Cardiac septum (tissue), 1 donor: ENCODE results near the gene SIRPA. TPM values are rescaled to one million over a fixed set of nuclear protein-coding genes. Genes with fewer than 3 reads are reported as not detected.

Experiments
- DNase-seq: peaks from one replicate; pipeline ENCODE4 v3.0.0-alpha.2; 2020; ENCODE audit warnings: low spot score
- intact Hi-C: fragments of 100-400 bp; cut with DNase I; formaldehyde crosslinking; loops from one replicate; pipeline ENCODE4 v1.14.0; 2022
- total RNA-seq: library from RNA; stranded (reverse); fragmentation: NEBNext Ultra II Directional; extraction: Animal tissue kit (Norgen Biotek cat#: 25700); gene quantifications from one replicate; pipeline ENCODE4 v1.2.1, GENCODE V29; 2021
- donor health status: DM: no; HTN: no; CAD: no.

SIRPA gene
- total RNA-seq, 1 donor from 2014 or later, result 45.8 TPM

DNA sequence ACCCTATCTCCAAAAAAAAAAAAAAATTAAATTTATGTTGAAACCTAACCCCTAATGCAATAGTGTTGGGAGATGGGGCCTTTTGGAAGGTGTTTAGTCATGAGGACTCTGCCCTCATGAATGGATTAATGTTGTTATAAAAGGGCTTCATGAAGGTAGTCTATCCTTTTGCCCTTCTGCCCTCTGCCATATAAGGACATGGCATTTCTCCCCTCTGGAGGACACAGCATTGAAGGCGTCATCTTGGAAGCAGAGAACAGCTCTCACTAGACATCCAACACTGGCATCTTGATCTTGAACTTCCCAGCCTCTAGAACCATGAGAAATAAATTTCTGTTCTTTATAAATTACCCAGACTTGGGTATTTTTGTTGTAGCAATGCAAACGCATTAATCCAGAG is 63.2 kb downstream of the SIRPA start:
- DNase-seq, result no peak
- intact Hi-C loops, result no loop called here

DNA sequence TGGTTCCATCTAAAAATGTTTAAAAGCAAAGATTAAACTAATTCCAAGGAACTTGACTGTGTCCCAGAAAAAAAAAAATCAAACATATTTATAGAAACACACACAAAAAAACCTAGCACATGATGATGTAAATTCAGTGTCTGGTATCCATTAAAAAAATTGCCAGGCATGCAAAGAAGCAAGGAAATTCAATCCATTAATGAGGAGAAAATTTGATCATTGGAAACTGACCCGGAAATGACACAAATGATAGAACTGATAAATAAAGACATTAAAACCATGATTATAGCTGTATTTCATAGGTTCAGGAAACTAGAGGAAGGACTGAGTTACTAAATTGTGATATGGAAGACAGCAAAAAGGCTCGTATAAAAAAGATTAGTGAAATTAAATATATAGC is 63.9 kb downstream of the SIRPA start:
- intact Hi-C loops, result no loop called here
- DNase-seq, result no peak

DNA sequence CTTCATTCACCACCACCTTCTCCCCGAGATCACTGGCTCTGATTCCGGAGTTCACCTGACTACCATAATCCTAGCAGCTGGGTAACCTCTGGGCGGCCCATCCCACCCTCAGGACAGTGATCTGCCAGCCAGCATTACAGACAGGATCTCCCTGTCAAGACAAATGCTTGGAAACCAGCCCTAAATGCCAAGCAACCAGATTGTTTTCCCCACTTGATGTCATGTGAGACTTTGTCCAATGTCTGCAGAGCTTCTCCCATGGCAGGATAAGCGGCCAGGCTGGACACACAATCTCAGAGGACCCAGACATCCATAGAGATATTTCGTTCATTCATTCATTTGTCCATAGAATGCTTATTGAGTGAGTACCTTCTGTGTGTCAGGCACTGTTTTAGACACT is 66.2 kb downstream of the SIRPA start:
- intact Hi-C loops, result loop anchor here (5.0 kb wide), 1 partner anchor 491 kb away; no protein-coding TSS in a partner anchor
- DNase-seq, result no peak

DNA sequence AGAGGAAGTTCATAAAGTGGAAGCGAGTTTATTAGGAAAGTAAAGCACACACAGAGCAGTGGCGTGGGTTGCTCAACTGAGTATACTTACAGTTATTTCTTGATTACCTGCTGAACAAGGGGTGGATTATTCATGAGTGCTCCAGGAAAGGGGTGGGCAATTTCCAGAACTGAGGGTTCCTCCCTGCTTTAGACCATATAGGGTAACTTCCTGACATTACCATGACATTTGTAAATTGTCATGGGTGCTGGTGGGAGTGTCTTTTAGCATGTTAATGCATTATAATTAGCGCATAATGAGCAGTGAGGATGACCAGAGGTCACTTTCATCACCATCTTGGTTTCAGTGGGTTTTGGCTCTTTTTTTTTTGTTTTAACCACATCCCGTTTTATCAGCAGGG is 68.9 kb downstream of the SIRPA start:
- intact Hi-C loops, result loop anchor here (2.0 to 5.0 kb wide), 2 partner anchors 209 to 488 kb away; no protein-coding TSS in a partner anchor
- no peak for DNase-seq

DNA sequence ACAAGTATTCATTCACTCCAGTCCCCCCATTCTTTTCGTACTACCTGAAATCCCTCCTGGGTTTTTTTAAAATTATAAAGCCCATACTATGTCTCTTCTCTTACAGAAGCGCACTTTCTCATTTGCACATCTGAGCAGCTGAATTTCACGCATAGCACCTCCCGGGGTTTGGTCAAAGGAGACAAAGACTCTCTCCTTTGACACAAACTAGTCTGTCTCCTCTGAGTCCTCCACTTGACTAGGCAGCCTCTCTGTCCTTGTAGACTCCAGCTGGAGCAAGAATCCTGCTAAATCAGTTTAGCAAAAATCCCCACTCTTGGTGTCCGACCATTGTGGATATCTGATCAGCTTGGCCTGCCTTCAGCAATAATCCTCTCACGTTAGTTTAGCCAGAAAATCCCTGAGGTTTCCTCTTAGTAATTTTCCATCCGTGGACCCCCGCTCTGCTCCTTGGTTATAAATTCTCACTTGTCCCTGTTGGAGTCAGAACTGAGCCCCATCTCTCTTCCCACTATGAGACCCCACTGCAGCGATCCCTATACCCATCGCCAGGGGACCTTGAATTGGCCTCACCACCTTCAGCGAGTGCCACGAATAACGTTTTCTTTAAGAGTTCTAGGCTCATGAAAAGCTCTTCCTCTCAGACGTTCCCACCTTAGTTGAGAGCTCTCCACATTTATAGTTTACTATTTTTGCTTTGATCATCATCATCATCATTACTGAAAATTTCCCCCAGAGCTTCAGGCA is 69.6 kb downstream of the SIRPA start:
- no peak for DNase-seq
- intact Hi-C loops, result loop anchor here (2.0 to 5.0 kb wide), 3 partner anchors 68 to 487 kb away; partner anchors contain the start of gene SIRPA

DNA sequence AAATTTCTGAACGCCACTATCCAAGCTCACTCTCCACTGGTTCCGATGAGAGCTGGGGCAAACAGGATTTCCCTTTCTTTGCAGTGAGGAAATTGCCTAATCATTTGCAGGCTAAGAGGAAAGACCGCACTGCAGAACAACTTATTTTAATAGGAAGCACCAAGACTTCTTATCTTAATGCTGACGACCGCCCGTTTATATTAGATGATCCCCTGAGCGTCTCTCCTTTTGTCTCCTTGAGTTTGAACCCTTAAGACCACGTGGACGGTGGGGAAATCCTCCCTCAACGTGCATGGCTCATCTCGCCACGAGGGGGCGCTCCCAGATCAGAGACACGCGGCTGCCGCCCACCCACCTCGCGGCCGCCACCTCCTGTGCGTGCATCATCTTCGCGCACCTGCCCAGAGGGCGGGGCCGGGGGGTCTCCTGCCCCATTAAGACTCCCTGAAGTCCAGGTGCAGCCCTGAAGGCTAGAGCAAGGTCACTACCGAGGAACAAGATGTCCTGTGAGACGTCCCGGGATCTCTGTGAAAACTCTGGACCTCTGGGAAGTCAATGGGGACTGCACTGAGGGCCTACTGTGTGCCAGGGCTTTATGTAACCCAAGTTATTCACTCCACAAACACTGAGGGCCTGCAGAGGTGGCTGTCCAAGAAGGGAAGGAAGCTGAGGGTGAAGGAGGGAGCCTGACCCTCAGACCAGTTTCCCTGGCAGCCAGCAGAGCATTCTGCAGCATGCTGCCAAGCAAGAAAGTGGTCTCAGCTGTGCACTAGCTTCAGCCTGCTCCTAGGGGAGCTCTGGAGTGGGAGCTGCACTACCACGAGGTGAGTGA is 70.5 kb downstream of the SIRPA start:
- peak; percentile 84 for DNase-seq
- intact Hi-C loops, result loop anchor here (2.0 to 5.0 kb wide), 2 partner anchors 68 to 207 kb away; partner anchors contain the start of gene SIRPA

DNA sequence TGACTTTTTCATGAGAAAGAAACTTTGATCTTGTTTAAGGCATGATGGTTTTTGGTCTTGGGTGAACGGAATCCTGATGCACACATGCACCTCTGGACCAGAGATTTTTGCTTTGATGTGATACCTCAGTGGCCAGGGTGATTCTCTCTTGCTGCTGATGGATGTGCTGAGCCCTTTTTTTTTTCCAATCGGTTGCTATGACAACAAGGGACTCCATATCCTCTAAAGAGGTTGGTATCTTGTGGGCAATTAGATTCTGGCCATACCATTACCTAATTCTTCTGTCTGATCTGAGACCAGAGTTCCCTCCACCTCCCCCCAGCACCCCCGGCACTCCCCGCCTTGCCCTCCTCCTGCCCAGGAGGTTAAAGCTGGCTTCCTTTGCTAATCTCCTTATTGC is 73.8 kb downstream of the SIRPA start:
- DNase-seq, result no peak

DNA sequence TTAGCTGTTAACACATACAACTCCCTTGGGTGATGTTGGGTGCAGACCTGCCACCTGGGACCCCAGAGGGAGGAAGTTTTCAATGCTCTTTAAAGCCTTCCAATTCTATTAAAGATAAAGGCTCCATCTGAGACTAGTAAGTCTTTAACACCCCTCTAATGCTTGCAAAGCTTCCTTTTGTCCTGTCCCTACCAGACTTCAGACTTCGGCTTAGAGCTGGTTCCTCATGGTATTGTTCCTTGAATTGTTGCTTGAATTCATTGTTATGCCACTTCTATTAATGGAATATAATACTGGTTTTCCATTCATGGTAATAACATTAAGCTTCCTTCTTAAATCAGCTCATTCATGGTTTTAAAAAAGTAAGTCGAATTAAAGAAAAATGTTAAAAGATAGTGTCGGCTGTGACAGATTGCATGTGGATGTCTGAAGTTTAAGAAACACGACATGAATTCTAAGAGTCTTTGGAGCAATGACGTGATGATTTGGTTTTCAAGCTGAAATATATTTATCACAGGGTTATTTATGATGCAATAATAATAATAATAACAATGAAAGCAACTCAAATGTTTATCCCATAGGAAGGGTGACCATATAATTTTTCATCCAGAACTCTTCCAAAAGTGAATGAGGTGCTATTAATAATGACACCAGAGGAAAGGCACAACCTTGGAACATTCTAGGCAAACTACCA is 76.8 kb downstream of the SIRPA start:
- intact Hi-C loops, result no loop called here
- DNase-seq, result no peak

More for the DNA sequence above, 73.8 kb downstream of the SIRPA start:
- intact Hi-C loops, result loop anchor here (5.0 kb wide), 1 partner anchor 72 kb away; the partner anchor contains the start of gene SIRPA

DNA sequence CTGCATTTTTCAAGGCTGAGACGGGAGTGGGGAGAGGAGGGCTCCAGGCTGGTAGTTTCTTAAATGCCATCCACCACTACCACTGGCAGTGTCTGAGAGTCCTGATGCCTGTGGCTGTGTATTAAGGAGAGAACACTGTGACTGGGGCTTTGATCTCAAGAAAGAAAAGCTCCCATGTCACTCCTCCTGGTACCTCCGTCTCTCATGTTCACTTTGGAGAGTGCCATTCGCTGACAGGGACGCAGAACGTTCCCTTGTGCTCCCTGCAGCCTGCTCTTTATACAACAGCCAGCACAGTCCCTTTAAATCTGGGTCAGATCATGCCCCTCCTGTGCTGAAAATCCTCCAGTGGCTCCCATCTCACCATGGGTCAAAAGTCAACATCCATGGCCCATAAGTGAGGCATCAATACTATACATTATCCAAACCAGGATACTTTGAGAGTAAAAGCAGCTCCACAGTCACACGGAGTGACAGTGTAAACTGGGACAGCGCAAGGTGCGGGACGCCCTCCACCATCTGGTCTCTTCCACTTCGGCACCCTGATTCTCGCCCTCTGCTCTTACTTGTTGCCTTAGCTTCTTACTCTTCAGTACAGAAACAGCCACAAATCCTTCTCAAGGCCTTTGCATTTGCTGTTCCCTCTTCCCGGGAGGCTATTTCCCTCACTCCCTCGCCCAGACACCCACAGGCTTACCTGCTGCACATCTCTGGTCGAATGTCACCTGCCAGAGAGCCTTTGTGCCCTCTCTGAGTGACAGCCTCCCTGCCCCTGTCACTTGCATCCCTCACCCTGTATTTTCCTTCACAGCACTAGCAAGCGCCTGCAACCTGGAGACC is 78.6 kb downstream of the SIRPA start:
- intact Hi-C loops, result no loop called here

DNA sequence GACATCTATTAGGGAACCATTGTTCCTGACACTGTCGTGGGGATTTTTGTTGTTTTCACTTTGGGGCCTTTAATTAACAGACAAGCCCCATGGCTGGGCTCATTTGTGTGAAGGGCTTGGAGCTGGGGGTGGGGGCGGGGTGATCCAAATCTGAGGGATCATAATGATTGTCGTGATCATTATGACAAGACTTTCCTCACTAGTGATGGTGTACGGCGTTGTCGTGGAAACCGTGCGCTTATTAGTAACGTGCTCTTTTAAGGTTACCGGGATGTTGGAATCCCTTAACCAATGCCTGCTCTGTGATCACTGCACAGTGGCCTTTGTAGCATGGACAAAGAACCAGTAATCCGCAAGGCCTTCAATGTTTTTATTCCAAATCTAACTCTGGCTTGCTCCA is 80.1 kb downstream of the SIRPA start:
- intact Hi-C loops, result no loop called here
- no peak for DNase-seq

More for the DNA sequence above, 78.6 kb downstream of the SIRPA start:
- DNase-seq, result no peak

DNA sequence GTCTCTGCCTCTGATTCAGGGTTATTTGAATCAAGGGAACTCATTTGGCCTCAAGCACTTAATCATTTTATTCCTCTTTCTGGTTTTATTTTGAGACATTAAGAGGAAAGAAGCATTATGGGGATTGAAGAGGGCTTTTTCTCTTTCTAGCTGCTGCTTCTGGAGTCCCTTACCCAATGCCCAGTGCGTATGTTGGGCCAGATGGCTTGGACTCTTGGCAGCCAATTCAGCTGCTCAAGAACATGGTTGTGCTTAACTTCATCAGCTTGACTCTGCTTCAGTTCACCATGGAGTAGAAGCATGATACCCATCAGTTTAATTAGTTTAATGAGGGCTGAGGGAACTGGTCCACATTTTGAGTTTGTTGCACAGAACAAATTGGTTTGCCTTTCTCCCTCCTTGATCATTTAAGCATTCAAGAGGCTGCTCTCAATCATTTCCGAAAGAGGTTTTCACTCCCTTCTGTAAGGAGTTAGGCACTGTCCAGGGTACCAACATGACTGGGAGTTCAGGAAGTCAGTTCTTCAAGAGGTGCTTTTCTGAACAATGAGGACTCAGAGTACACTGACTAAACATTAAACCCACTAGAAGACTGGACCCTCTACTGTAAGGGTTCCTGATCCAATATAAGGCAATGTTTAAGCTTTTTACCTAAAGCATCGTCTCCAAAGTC is 84.0 kb downstream of the SIRPA start:
- no peak for DNase-seq
- intact Hi-C loops, result no loop called here

DNA sequence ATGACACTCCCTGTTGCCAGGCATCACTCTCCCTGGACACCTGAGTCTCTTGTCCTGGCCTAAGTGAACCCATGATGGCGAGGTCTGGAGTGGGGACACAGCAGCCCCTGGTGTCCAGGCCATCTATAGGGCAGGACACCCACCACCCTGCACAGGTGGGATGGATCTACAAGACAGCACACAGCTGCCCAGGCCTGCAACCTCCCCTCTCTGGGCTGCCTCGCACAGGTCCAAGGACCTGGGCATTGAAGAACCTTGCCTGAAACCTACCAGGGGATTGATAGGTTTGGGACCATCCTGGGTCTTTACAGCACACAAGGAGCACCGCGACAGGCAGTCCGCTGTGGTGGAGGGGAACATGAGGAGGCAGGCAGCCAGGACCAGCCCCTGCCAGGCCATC is 87.5 kb downstream of the SIRPA start:
- intact Hi-C loops, result no loop called here
- no peak for DNase-seq

DNA sequence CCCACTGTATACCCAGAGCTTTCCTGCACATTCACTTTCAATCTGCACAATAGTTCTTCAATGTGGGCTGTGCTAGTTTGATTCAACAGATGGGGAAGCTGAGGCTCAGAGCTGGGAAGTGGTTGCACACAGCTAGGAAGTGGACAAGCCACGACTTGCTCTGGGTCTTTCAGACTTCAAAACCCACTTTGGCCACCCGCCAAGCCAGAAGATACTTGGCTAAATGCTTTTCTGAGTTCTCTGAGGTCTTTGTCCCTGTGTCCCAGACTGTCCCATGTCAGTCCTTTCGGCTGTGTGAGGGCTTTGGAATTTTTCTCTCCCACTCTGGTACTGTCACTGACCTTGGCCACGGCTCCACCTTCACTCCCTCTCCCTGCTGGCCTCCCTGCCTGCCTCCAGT is 88.1 kb downstream of the SIRPA start:
- intact Hi-C loops, result no loop called here
- no peak for DNase-seq

DNA sequence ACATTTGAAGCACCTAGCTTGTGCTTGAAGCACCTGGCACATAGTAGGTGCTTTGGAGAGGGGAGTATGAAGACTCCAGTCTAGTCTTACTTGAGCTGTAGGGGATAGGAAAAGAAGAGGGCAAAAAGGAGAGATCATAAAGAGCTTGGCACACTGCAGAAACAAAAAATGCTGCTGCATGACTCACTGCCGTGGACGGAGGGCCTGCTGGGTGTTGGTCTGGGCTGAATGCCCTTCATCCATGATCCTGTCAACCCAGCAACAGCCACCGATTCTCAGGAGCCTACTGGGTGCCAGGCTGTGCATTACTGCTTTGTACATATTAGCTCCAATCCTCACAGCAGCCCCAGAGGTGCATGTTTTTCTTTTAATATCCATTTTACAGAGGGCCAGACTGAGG is 92.6 kb downstream of the SIRPA start:
- DNase-seq, result no peak
- intact Hi-C loops, result no loop called here

Other genes starting within 250 kb of the SIRPA start
- not detected for gene SIRPG, start 237.6 kb upstream of the SIRPA start, total RNA-seq
- not detected for gene PDYN, start 98.7 kb downstream of the SIRPA start, total RNA-seq
- 18.2 TPM for gene STK35, start 206.4 kb downstream of the SIRPA start, total RNA-seq